Prostate gland (tissue), 2 donors: ENCODE results near the gene AKAP10.

Experiments used
- POLR2A ChIP-seq: fragments of 450-650 bp; IDR thresholded peaks from one replicate; pipeline ENCODE4 v1.6.1; 2016; ENCODE audit warnings: antibody characterized with exemption, mild to moderate bottlenecking
- POLR2AphosphoS5 ChIP-seq: sonication (generic); formaldehyde crosslinking; IDR thresholded peaks from one replicate; pipeline ENCODE4 v1.6.1; 2017; ENCODE audit warnings: antibody characterized with exemption
- TF ChIP-seq, protein P1 (sequence below), 4 experiments: fragments of 200-600 bp in 2 of 4; fragments of 450-650 bp in 2 of 4; sonication (generic) in 2 of 4; IDR thresholded peaks; 1 replicate in 3 of 4; 2 replicates in 1 of 4; pipeline ENCODE4 v1.5.1; 2016 to 2019; ENCODE audit warnings: antibody characterized with exemption in 4 of 4, mild to moderate bottlenecking in 2 of 4, moderate library complexity in 2 of 4

DNA sequence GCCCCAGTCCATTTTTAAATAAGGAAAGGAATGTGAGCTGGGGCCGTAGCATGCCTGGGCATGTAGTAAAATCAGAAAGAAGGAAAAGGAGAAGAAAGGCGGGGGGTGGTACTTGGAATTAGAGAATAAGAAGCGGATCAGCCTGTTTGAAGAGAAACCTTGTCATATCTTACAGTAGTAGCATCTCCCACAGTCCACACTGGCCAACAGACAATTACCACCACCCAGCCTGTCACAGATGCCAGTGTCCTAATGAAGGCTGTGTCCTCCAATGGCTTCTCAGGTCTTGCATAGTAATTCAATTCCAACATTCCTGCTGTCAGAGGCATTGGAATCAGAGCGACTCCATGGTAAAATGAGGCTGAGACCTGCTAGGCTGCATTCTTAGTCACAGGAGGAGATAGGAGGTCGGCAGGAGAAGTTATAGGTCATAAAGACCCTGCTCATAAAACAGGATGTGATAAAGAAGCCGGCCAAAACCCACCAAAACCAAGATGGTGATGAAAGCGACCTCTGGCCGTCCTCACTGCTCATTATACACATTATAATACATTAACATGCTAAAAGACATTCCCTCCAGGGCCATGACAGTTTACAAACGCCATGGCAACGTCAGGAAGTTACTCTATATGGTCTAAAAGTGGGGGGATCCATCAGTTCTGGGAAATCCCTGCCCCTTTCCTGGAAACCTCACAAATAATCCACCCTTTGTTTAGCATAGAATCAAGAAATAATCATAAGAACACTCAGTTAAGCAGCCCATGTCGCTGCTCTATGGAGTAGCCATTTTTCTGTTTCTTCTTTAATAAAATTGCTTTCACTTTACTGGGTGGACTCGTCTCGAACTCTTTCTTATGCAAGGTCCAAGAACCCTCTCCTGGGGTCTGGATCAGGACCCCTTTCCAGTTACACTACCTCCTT, 9.6 kb upstream of the AKAP10 start:
- TF ChIP-seq, protein P1, sequence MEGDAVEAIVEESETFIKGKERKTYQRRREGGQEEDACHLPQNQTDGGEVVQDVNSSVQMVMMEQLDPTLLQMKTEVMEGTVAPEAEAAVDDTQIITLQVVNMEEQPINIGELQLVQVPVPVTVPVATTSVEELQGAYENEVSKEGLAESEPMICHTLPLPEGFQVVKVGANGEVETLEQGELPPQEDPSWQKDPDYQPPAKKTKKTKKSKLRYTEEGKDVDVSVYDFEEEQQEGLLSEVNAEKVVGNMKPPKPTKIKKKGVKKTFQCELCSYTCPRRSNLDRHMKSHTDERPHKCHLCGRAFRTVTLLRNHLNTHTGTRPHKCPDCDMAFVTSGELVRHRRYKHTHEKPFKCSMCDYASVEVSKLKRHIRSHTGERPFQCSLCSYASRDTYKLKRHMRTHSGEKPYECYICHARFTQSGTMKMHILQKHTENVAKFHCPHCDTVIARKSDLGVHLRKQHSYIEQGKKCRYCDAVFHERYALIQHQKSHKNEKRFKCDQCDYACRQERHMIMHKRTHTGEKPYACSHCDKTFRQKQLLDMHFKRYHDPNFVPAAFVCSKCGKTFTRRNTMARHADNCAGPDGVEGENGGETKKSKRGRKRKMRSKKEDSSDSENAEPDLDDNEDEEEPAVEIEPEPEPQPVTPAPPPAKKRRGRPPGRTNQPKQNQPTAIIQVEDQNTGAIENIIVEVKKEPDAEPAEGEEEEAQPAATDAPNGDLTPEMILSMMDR (IDR thresholded peaks at IDR 0.05), result no peak
- no peak for TF ChIP-seq POLR2A
- TF ChIP-seq POLR2AphosphoS5, result no peak
